WTC11 (cell line): ENCODE measurements around the gene IFNA21. TPM values are rescaled to one million over a fixed set of nuclear protein-coding genes. Genes with fewer than 3 reads are reported as not detected.
"Not testable (repeated sequence)": the region's sequence is repeated elsewhere in the genome, so short reads cannot be mapped to it uniquely, and the experiment has no call there.

Experiments
- ATAC-seq: fragments of 200-7000 bp; cut with Tn5 transposase; 2 replicates; pipeline ENCODE4 v1.10.0; 2021; ENCODE audit warnings: mild to moderate bottlenecking, moderate library complexity
- CTCF ChIA-PET: fragments of 300-600 bp; sonication (Branson Sonifier 250); formaldehyde crosslinking; loops from one replicate; lab custom pipeline; 2021; ENCODE audit warnings: antibody characterized with exemption; lab: Charles Lee
- POLR2A ChIA-PET: fragments of 350-600 bp; sonication (Branson Sonifier 250); formaldehyde crosslinking; loops from one replicate; lab custom pipeline; 2021; ENCODE audit warnings: antibody characterized with exemption; lab: Charles Lee
- DNase-seq: peaks from one replicate; pipeline ENCODE4 v3.0.0; 2021; ENCODE audit warnings: low spot score
- H3K27ac Mint-ChIP-seq: 2 replicates; pipeline ENCODE4 v1.8.0; 2021; ENCODE audit warnings: mixed read lengths
- H3K27me3 Mint-ChIP-seq: 2 replicates; pipeline ENCODE4 v1.8.0; 2021; ENCODE audit warnings: low read depth, mild to moderate bottlenecking, moderate library complexity, mixed read lengths
- H3K36me3 Mint-ChIP-seq: 2 replicates; pipeline ENCODE4 v1.8.0; 2021; ENCODE audit warnings: mixed read lengths
- H3K4me1 Mint-ChIP-seq: 2 replicates; pipeline ENCODE4 v1.8.0; 2022; ENCODE audit warnings: mixed read lengths
- H3K4me3 Mint-ChIP-seq: 2 replicates; pipeline ENCODE4 v1.8.0; 2021; ENCODE audit warnings: mild to moderate bottlenecking, moderate library complexity, mixed read lengths
- H3K9me3 Mint-ChIP-seq: 2 replicates; pipeline ENCODE4 v1.8.0; 2021; ENCODE audit warnings: mixed read lengths
- ATF1 ChIP-seq: sonication (generic); formaldehyde crosslinking; IDR thresholded peaks from 2 replicates; pipeline ENCODE4 v1.8.1; 2023; ENCODE audit warnings: mild to moderate bottlenecking, moderate library complexity, missing genetic modification reagents
- CBFB ChIP-seq: sonication (generic); formaldehyde crosslinking; IDR thresholded peaks from 2 replicates; pipeline ENCODE4 v1.8.1; 2022; ENCODE audit warnings: mild to moderate bottlenecking, low read depth, missing genetic modification reagents
- FOXK1 ChIP-seq: sonication (generic); formaldehyde crosslinking; IDR thresholded peaks from 2 replicates; pipeline ENCODE4 v1.8.0; 2022; ENCODE audit warnings: mild to moderate bottlenecking, moderate library complexity, missing genetic modification reagents
- GABPB1 ChIP-seq: sonication (generic); formaldehyde crosslinking; IDR thresholded peaks from 2 replicates; pipeline ENCODE4 v1.8.1; 2023; ENCODE audit warnings: mild to moderate bottlenecking, missing genetic modification reagents
- JUN ChIP-seq: sonication (generic); formaldehyde crosslinking; IDR thresholded peaks from 2 replicates; pipeline ENCODE4 v1.8.0; 2023; ENCODE audit warnings: mild to moderate bottlenecking, missing genetic modification reagents
- TEAD1 ChIP-seq: sonication (generic); formaldehyde crosslinking; IDR thresholded peaks from 2 replicates; pipeline ENCODE4 v1.8.0; 2022; ENCODE audit warnings: mild to moderate bottlenecking, missing genetic modification reagents
- ZNF219 ChIP-seq: sonication (generic); formaldehyde crosslinking; IDR thresholded peaks from 2 replicates; pipeline ENCODE4 v1.8.0; 2023; ENCODE audit warnings: missing genetic modification reagents, mild to moderate bottlenecking, borderline replicate concordance
- ZNF232 ChIP-seq: sonication (generic); formaldehyde crosslinking; IDR thresholded peaks from 2 replicates; pipeline ENCODE4 v1.8.0; 2022; ENCODE audit warnings: mild to moderate bottlenecking, missing genetic modification reagents
- total RNA-seq: library from RNA; stranded (reverse); gene quantifications from 3 replicates; pipeline ENCODE4 v1.2.3, GENCODE V29; 2021
- TF ChIP-seq, protein P1 (sequence below): sonication (generic); formaldehyde crosslinking; IDR thresholded peaks from 2 replicates; pipeline ENCODE4 v1.8.1; 2023; ENCODE audit warnings: mild to moderate bottlenecking, missing genetic modification reagents, borderline replicate concordance
- TF ChIP-seq, protein P2 (sequence below): sonication (generic); formaldehyde crosslinking; IDR thresholded peaks from 2 replicates; pipeline ENCODE4 v1.8.1; 2023; ENCODE audit warnings: mild to moderate bottlenecking, missing genetic modification reagents
- TF ChIP-seq, protein P3 (sequence below): fragments of 200-600 bp; IDR thresholded peaks from 2 replicates; pipeline ENCODE4 v1.8.0; 2022; ENCODE audit warnings: antibody characterized with exemption
- TF ChIP-seq, protein P4 (sequence below): sonication (generic); formaldehyde crosslinking; IDR thresholded peaks from 2 replicates; pipeline ENCODE4 v1.8.1; 2023; ENCODE audit warnings: mild to moderate bottlenecking, missing genetic modification reagents, moderate library complexity

IFNA21 gene
- total RNA-seq, 1 experiment from 2014 or later: not detected

DNA sequence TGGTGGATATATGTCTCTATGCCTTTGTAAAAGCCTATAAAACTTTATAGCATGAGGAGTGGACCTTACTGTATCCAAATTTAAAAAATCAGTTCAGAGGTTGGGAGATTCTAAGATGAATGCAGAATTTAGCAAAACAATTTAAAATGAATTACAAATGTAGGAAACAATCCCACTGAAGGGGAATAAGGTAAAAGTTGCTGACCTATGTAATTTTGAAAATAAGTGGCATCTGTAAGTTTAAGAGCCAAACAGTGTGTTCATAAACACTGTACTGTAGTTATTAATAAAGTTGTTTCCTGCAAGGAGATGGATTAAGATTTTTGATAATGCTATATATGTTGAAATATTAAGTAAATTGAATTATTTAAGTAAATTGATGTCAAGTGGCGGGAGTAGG is 29.4 kb downstream of the IFNA21 start:
- TF ChIP-seq TEAD1 (no peak), GABPB1 (CRISPR knock-in tag) (no peak), ZNF219 (CRISPR knock-in tag) (no peak), FOXK1 (CRISPR knock-in tag) (no peak)
- TF ChIP-seq, protein P1, sequence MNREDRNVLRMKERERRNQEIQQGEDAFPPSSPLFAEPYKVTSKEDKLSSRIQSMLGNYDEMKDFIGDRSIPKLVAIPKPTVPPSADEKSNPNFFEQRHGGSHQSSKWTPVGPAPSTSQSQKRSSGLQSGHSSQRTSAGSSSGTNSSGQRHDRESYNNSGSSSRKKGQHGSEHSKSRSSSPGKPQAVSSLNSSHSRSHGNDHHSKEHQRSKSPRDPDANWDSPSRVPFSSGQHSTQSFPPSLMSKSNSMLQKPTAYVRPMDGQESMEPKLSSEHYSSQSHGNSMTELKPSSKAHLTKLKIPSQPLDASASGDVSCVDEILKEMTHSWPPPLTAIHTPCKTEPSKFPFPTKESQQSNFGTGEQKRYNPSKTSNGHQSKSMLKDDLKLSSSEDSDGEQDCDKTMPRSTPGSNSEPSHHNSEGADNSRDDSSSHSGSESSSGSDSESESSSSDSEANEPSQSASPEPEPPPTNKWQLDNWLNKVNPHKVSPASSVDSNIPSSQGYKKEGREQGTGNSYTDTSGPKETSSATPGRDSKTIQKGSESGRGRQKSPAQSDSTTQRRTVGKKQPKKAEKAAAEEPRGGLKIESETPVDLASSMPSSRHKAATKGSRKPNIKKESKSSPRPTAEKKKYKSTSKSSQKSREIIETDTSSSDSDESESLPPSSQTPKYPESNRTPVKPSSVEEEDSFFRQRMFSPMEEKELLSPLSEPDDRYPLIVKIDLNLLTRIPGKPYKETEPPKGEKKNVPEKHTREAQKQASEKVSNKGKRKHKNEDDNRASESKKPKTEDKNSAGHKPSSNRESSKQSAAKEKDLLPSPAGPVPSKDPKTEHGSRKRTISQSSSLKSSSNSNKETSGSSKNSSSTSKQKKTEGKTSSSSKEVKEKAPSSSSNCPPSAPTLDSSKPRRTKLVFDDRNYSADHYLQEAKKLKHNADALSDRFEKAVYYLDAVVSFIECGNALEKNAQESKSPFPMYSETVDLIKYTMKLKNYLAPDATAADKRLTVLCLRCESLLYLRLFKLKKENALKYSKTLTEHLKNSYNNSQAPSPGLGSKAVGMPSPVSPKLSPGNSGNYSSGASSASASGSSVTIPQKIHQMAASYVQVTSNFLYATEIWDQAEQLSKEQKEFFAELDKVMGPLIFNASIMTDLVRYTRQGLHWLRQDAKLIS (CRISPR knock-in tag): no peak
- TF ChIP-seq, protein P2, sequence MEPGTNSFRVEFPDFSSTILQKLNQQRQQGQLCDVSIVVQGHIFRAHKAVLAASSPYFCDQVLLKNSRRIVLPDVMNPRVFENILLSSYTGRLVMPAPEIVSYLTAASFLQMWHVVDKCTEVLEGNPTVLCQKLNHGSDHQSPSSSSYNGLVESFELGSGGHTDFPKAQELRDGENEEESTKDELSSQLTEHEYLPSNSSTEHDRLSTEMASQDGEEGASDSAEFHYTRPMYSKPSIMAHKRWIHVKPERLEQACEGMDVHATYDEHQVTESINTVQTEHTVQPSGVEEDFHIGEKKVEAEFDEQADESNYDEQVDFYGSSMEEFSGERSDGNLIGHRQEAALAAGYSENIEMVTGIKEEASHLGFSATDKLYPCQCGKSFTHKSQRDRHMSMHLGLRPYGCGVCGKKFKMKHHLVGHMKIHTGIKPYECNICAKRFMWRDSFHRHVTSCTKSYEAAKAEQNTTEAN (CRISPR knock-in tag): no peak
- TF ChIP-seq, all 79 proteins: peak for 0
- Mint-ChIP-seq H3K27ac (no peak overlapping the region), H3K27me3 (no peaks in the 10 kb centered on the region), H3K9me3 (no peaks in the 10 kb centered on the region), H3K4me3 (no peak overlapping the region), H3K36me3 (no peaks in the 10 kb centered on the region), H3K4me1 (no peaks in the 10 kb centered on the region)
- CTCF ChIA-PET: interaction anchor here (1.2 kb wide), 1 partner anchor 17 kb away, joined by 5 read pairs; no protein-coding TSS in a partner anchor
- POLR2A ChIA-PET: no interaction called here
- DNase-seq (no peak), ATAC-seq (no peak)

DNA sequence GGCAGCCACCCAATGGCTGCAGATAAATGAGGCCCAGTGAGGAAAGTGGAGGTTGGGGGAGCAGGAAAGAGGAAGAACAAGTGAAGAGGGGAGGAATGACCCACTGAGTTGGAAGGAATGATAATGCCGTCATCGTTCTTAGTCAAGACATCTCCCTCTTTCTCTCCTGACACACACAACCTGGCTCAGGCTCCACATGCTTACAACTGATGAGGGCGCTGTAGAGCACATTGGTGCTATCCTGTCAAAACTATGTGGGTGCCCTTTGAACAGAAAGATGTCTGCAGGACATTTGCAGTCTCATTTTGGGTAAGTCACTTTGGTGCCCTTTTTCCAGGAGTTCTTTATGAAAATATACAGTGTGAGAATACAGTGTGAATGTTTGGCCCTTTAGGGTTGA is 30.7 kb downstream of the IFNA21 start:
- TF ChIP-seq, protein P3, sequence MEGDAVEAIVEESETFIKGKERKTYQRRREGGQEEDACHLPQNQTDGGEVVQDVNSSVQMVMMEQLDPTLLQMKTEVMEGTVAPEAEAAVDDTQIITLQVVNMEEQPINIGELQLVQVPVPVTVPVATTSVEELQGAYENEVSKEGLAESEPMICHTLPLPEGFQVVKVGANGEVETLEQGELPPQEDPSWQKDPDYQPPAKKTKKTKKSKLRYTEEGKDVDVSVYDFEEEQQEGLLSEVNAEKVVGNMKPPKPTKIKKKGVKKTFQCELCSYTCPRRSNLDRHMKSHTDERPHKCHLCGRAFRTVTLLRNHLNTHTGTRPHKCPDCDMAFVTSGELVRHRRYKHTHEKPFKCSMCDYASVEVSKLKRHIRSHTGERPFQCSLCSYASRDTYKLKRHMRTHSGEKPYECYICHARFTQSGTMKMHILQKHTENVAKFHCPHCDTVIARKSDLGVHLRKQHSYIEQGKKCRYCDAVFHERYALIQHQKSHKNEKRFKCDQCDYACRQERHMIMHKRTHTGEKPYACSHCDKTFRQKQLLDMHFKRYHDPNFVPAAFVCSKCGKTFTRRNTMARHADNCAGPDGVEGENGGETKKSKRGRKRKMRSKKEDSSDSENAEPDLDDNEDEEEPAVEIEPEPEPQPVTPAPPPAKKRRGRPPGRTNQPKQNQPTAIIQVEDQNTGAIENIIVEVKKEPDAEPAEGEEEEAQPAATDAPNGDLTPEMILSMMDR: peak; percentile 19; the same call in 1 of the 2 replicates
- no peak for TF ChIP-seq ZNF232
- H3K4me3 Mint-ChIP-seq: no peak overlapping the region
- POLR2A ChIA-PET: no interaction called here
- CTCF ChIA-PET: interaction anchor here (1.0 to 2.3 kb wide), 2 partner anchors 14 to 25 kb away, joined by 3 to 6 read pairs; no protein-coding TSS in a partner anchor
- no peaks in the 10 kb centered on the region for H3K36me3 Mint-ChIP-seq
- no peaks in the 10 kb centered on the region for H3K27me3 Mint-ChIP-seq
- no peaks in the 10 kb centered on the region for H3K4me1 Mint-ChIP-seq
- ATAC-seq (peak; percentile 65), DNase-seq (peak; percentile 29)
- H3K9me3 Mint-ChIP-seq: no peaks in the 10 kb centered on the region
- H3K27ac Mint-ChIP-seq: no peak overlapping the region

DNA sequence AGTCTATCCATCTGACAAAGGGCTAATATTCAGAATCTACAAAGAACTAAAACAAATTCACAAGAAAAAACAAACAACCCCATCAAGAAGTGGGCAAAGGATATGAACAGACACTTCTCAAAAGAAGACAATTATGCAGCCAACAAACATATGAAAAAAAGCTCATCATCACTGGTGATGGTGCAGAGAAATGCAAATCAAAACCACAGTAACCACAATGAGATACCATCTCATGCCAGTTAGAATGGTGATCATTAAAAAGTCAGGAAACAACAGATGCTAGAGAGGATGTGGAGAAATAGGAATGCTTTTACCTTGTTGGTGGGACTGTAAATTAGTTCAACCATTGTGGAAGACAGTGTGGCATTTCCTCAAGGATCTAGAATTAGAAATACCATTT is 38.3 kb downstream of the IFNA21 start:
- DNase-seq, H3K27ac Mint-ChIP-seq, H3K27me3 Mint-ChIP-seq, H3K36me3 Mint-ChIP-seq, ATAC-seq, H3K4me3 Mint-ChIP-seq, POLR2A ChIA-PET, CTCF ChIA-PET, H3K4me1 Mint-ChIP-seq: not testable (repeated sequence)
- H3K9me3 Mint-ChIP-seq: peaks cover 13% of the 10 kb centered on the region

DNA sequence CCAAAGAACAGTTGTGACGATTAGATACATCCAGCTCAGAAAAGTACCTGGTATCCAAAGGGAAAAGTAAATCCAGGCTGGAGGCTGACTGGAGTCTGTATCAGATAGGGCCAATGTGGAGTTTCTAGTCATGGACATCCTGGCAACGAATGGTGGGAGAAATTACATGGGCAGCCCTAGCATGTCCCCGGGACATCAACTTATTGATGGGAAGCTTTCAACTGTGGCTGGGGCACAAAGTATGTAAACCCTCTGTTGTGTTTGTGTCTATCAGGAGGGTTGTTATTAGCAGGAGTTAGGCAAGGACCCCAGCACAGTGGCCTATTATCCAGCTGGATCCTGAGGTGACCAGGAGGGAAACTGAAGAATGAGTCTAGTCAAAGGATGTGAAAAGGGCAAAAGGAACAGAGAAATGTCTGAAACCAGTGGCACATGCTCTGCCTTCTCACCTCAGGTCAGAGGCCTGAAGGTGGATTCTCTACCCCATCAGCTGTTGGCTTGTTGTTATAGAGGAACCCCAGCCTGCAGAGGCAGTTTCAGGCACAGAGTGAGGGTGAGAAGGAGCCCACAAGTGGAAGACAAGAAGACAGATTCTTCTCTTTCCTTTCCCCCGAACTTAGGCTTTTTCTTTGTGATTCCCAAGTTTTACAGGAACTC is 44.7 kb downstream of the IFNA21 start:
- CTCF ChIA-PET: interaction anchor here (1.0 to 1.4 kb wide), 2 partner anchors 10 to 43 kb away, joined by 4 to 6 read pairs; no protein-coding TSS in a partner anchor
- POLR2A ChIA-PET: interaction anchor here (0.6 kb wide), 1 partner anchor 506 kb away, joined by 4 read pairs; no protein-coding TSS in a partner anchor
- Mint-ChIP-seq H3K27me3 (no peaks in the 10 kb centered on the region), H3K4me1 (no peaks in the 10 kb centered on the region), H3K9me3 (no peaks in the 10 kb centered on the region), H3K36me3 (no peaks in the 10 kb centered on the region), H3K27ac (no peak overlapping the region), H3K4me3 (no peak overlapping the region)
- DNase-seq: no peak
- TF ChIP-seq JUN (CRISPR knock-in tag) (no peak), CBFB (CRISPR knock-in tag) (no peak), ATF1 (CRISPR knock-in tag) (no peak)
- TF ChIP-seq, protein P4, sequence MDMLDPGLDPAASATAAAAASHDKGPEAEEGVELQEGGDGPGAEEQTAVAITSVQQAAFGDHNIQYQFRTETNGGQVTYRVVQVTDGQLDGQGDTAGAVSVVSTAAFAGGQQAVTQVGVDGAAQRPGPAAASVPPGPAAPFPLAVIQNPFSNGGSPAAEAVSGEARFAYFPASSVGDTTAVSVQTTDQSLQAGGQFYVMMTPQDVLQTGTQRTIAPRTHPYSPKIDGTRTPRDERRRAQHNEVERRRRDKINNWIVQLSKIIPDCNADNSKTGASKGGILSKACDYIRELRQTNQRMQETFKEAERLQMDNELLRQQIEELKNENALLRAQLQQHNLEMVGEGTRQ: no peak
- no peak for ATAC-seq
